Activated B cell treated with CpG ODN at 0.5 μM for 24 hours (primary cell): ENCODE results near the gene ARHGEF28. TPM values are rescaled to one million over a fixed set of nuclear protein-coding genes. Genes with fewer than 3 reads are reported as not detected.

Experiments used
- ATAC-seq: fragments of 200-7000 bp; cut with Tn5 transposase; one replicate; pipeline ENCODE4 v1.10.0; 2021; ENCODE audit warnings: low read depth, mild to moderate bottlenecking, moderate library complexity
- CTCF ChIA-PET: fragments of 350-600 bp; sonication (Branson Sonifier 250); formaldehyde crosslinking; loops from one replicate; lab custom pipeline; 2021; ENCODE audit warnings: antibody characterized with exemption; lab: Charles Lee
- POLR2A ChIA-PET: fragments of 350-600 bp; sonication (Branson Sonifier 250); formaldehyde crosslinking; loops from one replicate; lab custom pipeline; 2021; ENCODE audit warnings: antibody characterized with exemption; lab: Charles Lee
- DNase-seq: peaks from one replicate; pipeline ENCODE4 v3.0.0; 2022
- H3K27ac Mint-ChIP-seq: one replicate; pipeline ENCODE4 v1.8.0; 2020; ENCODE audit warnings: mixed read lengths
- H3K27me3 Mint-ChIP-seq: one replicate; pipeline ENCODE4 v1.8.0; 2021; ENCODE audit warnings: mixed read lengths
- H3K36me3 Mint-ChIP-seq: one replicate; pipeline ENCODE4 v1.8.0; 2021; ENCODE audit warnings: low read depth, mixed read lengths
- H3K4me1 Mint-ChIP-seq: one replicate; pipeline ENCODE4 v1.8.0; 2021; ENCODE audit warnings: mixed read lengths
- H3K4me3 Mint-ChIP-seq: one replicate; pipeline ENCODE4 v1.8.0; 2020; ENCODE audit warnings: mild to moderate bottlenecking, mixed read lengths
- H3K9me3 Mint-ChIP-seq: one replicate; pipeline ENCODE4 v1.8.0; 2020; ENCODE audit warnings: mixed read lengths
- intact Hi-C: fragments of 100-400 bp; cut with micrococcal nuclease; formaldehyde crosslinking; loops from one replicate; pipeline ENCODE4 v1.15.1; 2024
- total RNA-seq: library from RNA; stranded (reverse); gene quantifications from 2 replicates; pipeline ENCODE4 v1.2.3, GENCODE V29; 2022
- TF ChIP-seq, protein P1 (sequence below): fragments of 200-600 bp; IDR thresholded peaks from one replicate; pipeline ENCODE4 v1.8.0; 2022; ENCODE audit warnings: antibody characterized with exemption, mild to moderate bottlenecking

Gene ARHGEF28
- total RNA-seq, 1 donor from 2014 or later = not detected

DNA sequence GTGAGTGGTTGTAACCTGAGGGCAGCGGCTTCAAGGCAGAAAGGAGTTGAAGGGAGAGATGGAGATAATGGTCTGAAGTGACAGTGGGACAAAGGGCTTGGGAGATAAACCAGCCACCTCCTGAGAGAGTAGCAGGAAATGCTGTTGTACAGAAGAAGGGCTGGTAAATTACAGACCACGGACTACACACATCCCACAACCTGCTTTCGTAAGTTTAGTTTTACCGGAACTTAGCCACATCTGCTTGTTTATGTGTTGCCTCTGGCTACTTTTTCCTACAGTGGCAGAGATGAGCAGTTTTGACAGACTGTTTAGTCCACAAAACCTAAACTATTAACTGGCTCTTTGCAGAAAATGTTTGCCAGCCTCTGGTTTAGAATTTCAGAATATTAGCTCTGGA, 269.5 kb downstream of the ARHGEF28 start:
- no peak for ATAC-seq
- Mint-ChIP-seq H3K9me3 (no peaks in the 10 kb centered on the region), H3K27ac (no peak overlapping the region), H3K4me1 (peaks cover 5% of the 10 kb centered on the region), H3K36me3 (no peaks in the 10 kb centered on the region), H3K27me3 (peaks cover 23% of the 10 kb centered on the region), H3K4me3 (no peak overlapping the region)
- POLR2A ChIA-PET = no interaction called here
- intact Hi-C loops = no loop called here
- CTCF ChIA-PET = no interaction called here
- no peak for DNase-seq
- TF ChIP-seq, protein P1, sequence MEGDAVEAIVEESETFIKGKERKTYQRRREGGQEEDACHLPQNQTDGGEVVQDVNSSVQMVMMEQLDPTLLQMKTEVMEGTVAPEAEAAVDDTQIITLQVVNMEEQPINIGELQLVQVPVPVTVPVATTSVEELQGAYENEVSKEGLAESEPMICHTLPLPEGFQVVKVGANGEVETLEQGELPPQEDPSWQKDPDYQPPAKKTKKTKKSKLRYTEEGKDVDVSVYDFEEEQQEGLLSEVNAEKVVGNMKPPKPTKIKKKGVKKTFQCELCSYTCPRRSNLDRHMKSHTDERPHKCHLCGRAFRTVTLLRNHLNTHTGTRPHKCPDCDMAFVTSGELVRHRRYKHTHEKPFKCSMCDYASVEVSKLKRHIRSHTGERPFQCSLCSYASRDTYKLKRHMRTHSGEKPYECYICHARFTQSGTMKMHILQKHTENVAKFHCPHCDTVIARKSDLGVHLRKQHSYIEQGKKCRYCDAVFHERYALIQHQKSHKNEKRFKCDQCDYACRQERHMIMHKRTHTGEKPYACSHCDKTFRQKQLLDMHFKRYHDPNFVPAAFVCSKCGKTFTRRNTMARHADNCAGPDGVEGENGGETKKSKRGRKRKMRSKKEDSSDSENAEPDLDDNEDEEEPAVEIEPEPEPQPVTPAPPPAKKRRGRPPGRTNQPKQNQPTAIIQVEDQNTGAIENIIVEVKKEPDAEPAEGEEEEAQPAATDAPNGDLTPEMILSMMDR = no peak

DNA sequence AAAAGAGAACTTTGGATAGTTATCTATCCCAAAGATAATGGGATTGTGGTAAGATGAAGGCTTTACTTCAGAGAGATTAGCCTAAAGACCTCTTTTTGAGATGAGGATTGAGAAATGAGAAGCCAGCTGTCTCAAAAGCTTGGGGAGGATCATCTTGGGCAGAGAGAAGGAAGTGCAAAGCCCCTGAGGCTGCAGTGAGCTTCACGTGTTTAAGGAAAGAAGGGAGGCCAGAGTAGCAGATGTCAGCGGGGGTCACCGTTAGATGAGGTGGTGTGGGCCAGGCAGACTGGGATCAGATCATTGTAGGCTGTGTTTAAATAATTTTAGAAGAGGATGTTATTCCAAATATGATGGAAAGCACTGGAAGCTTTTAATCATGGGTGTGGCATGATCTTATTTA, 270.1 kb downstream of the ARHGEF28 start:
- ATAC-seq (no peak), DNase-seq (no peak)
- ChIA-PET CTCF (no interaction called here), POLR2A (no interaction called here)
- Mint-ChIP-seq H3K4me3 (no peak overlapping the region), H3K27ac (no peak overlapping the region), H3K36me3 (no peaks in the 10 kb centered on the region), H3K9me3 (no peaks in the 10 kb centered on the region), H3K27me3 (peaks cover 27% of the 10 kb centered on the region), H3K4me1 (peaks cover 5% of the 10 kb centered on the region)
- intact Hi-C loops = no loop called here
- TF ChIP-seq, protein P1 = no peak

DNA sequence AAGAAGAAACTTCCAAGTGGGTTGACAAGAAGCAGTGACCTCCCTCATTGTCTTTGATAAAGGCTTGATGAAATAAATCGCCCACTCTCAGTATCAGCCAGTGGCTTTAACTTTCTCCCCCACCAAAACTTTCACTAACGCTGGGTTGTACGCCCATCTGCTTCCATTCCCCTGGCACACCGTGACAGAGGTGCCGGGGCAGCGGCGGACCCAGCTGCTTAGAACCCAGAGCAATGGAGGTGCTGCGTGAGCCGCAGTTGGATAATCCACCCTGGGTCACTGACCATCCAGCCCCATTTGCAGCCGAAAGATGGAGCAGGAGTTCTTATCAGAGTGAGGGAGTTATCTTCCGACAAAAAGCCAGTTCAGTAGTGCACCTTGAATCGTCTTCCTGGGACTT, 270.7 kb downstream of the ARHGEF28 start:
- Mint-ChIP-seq H3K4me3 (no peak overlapping the region), H3K27me3 (peaks cover 27% of the 10 kb centered on the region), H3K27ac (no peak overlapping the region), H3K36me3 (no peaks in the 10 kb centered on the region), H3K9me3 (no peaks in the 10 kb centered on the region), H3K4me1 (peaks cover 5% of the 10 kb centered on the region)
- POLR2A ChIA-PET = interaction anchor here (0.6 kb wide), 1 partner anchor 750 kb away, joined by 5 read pairs; no protein-coding TSS in a partner anchor
- no peak for DNase-seq
- CTCF ChIA-PET = no interaction called here
- TF ChIP-seq, protein P1 = no peak
- intact Hi-C loops = no loop called here
- no peak for ATAC-seq

DNA sequence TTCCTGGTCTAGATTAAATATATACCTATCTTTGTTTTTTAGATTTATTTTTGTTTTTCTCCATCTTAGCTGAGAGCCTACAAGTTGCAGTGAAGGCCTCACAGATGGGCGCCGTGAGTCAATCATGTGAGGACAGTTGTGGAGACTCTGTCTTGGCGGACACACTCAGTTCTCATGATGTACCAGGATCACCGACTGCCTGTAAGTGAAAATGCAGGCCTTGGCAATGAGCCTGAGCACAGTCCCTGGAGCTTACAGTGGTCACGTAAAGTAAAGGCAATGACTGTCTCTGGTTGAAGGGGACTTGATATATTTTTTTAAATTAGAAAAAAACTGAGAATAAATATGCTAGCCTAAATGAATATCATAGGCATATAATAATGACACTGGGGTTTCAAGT, 271.9 kb downstream of the ARHGEF28 start:
- Mint-ChIP-seq H3K27me3 (peaks cover 27% of the 10 kb centered on the region), H3K27ac (no peak overlapping the region), H3K36me3 (no peaks in the 10 kb centered on the region), H3K4me1 (peaks cover 5% of the 10 kb centered on the region), H3K9me3 (no peaks in the 10 kb centered on the region), H3K4me3 (no peak overlapping the region)
- DNase-seq = no peak
- no peak for ATAC-seq
- intact Hi-C loops = no loop called here
- ChIA-PET CTCF (no interaction called here), POLR2A (no interaction called here)
- TF ChIP-seq, protein P1 = no peak

DNA sequence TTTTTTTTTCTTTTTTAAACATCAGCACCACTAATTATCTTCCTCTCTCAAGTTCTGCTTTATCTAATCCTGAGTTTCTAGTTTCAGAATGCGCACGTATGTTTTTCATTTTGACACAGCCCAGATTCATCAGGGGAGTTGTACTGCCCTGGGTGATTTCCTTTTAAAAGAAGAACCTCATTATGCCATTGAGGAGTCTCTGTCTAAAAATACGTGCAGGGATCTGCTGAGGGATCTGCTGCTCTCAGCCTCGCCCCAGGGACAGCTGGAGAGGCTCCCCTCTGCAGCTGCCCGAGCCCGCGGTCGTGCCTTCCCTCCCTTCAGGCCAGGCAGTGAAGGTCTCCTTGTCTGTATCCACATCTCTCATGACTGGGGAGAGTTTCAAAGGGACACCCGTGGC, 273.1 kb downstream of the ARHGEF28 start:
- intact Hi-C loops = no loop called here
- POLR2A ChIA-PET = interaction anchor here (0.5 kb wide), 1 partner anchor 747 kb away, joined by 4 read pairs; no protein-coding TSS in a partner anchor
- Mint-ChIP-seq H3K27ac (no peak overlapping the region), H3K9me3 (no peaks in the 10 kb centered on the region), H3K36me3 (no peaks in the 10 kb centered on the region), H3K4me1 (peaks cover 5% of the 10 kb centered on the region), H3K27me3 (peaks cover 29% of the 10 kb centered on the region), H3K4me3 (no peak overlapping the region)
- ATAC-seq (peak; percentile 71), DNase-seq (no peak)
- TF ChIP-seq, protein P1 = no peak
- CTCF ChIA-PET = interaction anchor here (1.3 to 1.4 kb wide), 2 partner anchors 744 to 748 kb away, joined by 3 read pairs; no protein-coding TSS in a partner anchor
